ENCODE results near the gene EML1. TPM values are rescaled to one million over a fixed set of nuclear protein-coding genes. Genes with fewer than 3 reads are reported as not detected.

Gene EML1
- total and polyA plus RNA-seq, 2 experiments from 2014 or later: 22.9 to 31.9 TPM

DNA sequence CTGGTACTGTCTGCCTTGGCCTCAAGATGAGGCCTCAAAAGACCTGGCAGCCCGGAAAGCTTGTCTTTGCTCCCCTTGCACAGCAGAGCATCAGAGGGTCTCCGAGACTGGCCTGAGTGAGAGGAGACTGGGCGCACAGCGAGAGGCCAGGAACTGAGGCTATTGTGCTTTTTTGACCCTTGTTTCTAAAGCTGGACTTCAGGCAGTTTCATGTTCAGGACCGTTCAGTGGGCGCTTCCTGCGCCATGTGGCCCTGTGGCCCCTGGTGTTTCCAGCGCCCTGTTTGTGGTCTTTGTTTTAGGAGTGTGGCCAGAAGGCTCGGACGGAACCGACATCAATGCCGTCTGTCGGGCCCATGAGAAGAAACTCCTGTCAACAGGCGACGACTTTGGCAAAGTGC is 145.7 kb downstream of the EML1 start:
- TF ChIP-seq EZH2phosphoT487 (IDR thresholded peaks at IDR 0.05; ENCODE audit: low read depth, severe bottlenecking, unreplicated experiment): no peak
- TF ChIP-seq EZH2 (IDR thresholded peaks at IDR 0.05; ENCODE audit: borderline replicate concordance): no peak
- TF ChIP-seq, protein P1, sequence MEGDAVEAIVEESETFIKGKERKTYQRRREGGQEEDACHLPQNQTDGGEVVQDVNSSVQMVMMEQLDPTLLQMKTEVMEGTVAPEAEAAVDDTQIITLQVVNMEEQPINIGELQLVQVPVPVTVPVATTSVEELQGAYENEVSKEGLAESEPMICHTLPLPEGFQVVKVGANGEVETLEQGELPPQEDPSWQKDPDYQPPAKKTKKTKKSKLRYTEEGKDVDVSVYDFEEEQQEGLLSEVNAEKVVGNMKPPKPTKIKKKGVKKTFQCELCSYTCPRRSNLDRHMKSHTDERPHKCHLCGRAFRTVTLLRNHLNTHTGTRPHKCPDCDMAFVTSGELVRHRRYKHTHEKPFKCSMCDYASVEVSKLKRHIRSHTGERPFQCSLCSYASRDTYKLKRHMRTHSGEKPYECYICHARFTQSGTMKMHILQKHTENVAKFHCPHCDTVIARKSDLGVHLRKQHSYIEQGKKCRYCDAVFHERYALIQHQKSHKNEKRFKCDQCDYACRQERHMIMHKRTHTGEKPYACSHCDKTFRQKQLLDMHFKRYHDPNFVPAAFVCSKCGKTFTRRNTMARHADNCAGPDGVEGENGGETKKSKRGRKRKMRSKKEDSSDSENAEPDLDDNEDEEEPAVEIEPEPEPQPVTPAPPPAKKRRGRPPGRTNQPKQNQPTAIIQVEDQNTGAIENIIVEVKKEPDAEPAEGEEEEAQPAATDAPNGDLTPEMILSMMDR (IDR thresholded peaks at IDR 0.05; ENCODE audit: poor library complexity): no peak

DNA sequence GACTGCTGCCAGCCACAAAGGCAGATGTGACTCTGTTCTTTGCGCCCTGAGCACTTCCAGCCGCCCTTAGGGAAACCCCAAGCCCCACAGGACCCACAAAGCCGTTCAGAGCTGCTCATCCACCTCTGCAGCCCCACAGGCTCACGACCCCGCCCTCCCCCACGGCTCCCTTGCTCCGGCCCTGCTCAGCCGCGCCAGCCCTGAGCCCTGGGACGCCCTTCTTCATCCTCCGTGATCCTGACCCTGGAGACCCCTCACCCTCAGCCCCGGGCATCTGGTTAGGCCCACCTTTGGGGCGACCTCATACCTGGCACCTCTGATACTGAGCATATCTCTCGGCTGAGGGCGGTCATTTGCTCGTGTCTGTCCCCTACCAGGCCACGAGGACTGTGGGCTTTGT is 146.2 kb downstream of the EML1 start:
- TF ChIP-seq EZH2phosphoT487 (IDR thresholded peaks at IDR 0.05; ENCODE audit: low read depth, severe bottlenecking, unreplicated experiment) (no peak), EZH2 (IDR thresholded peaks at IDR 0.05; ENCODE audit: borderline replicate concordance) (no peak)
- TF ChIP-seq, protein P1 (IDR thresholded peaks at IDR 0.05; ENCODE audit: poor library complexity): no peak
- no peaks in the 10 kb centered on the region for H3K4me1 ChIP-seq (ENCODE audit: insufficient read depth)
- no peaks in the 10 kb centered on the region for H3K9me3 ChIP-seq (ENCODE audit: low read depth)
- no peak for DNase-seq (ENCODE audit: low spot score)
- H3K79me2 ChIP-seq: no peaks in the 10 kb centered on the region
- H3K27ac ChIP-seq: no peak overlapping the region
- no peaks in the 10 kb centered on the region for H3K36me3 ChIP-seq (replicated peaks; ENCODE audit: insufficient read depth, low read depth)
- H3K4me3 ChIP-seq: no peak overlapping the region
- H3K4me2 ChIP-seq: no peak overlapping the region
- H2AFZ ChIP-seq: no peak overlapping the region
- no peaks in the 10 kb centered on the region for H3K27me3 ChIP-seq
- WGBS (ENCODE audit: low lambda C conversion rate, missing lambda C conversion rate): 96% methylated on average over 10 of the region's 17 CpGs
- no peaks in the 10 kb centered on the region for H3K9me2 ChIP-seq (replicated peaks; ENCODE audit: insufficient read depth)
- no peaks in the 10 kb centered on the region for H4K20me1 ChIP-seq (ENCODE audit: insufficient read depth, poor library complexity, severe bottlenecking)

More for the DNA sequence above, 145.7 kb downstream of the EML1 start:
- no peak overlapping the region for H3K27ac ChIP-seq
- no peaks in the 10 kb centered on the region for H3K9me2 ChIP-seq (replicated peaks; ENCODE audit: insufficient read depth)
- no peak for DNase-seq (ENCODE audit: low spot score)
- H3K4me2 ChIP-seq: no peak overlapping the region
- no peaks in the 10 kb centered on the region for H3K36me3 ChIP-seq (replicated peaks; ENCODE audit: insufficient read depth, low read depth)
- no peaks in the 10 kb centered on the region for H3K27me3 ChIP-seq
- H4K20me1 ChIP-seq (ENCODE audit: insufficient read depth, poor library complexity, severe bottlenecking): no peaks in the 10 kb centered on the region
- no peaks in the 10 kb centered on the region for H3K79me2 ChIP-seq
- H3K4me3 ChIP-seq: no peak overlapping the region
- 95% methylated on average over 15 of the region's 15 CpGs for WGBS (ENCODE audit: low lambda C conversion rate, missing lambda C conversion rate)
- no peaks in the 10 kb centered on the region for H3K4me1 ChIP-seq (ENCODE audit: insufficient read depth)
- H2AFZ ChIP-seq: no peak overlapping the region
- no peaks in the 10 kb centered on the region for H3K9me3 ChIP-seq (ENCODE audit: low read depth)

DNA sequence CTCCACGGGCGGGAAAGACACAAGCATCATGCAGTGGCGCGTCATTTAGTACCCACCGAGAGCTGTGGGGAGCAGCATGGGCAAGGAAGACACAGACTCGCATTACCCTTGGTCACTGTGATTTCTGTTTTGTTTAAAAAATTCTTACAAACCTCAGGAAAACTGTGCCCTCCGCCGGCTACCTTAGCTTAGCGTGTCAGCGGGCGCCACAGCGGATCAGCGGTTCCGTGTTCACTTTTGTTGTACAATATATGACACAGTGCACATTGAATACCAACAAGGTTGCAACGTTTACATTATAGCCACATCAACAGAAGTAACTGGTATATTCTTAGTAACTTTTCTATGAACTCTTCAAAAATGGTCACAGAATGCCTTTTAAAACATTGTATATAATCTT is 146.9 kb downstream of the EML1 start:
- Histone ChIP-seq H2AFZ (no peak overlapping the region), H3K4me2 (no peak overlapping the region), H4K20me1 (ENCODE audit: insufficient read depth, poor library complexity, severe bottlenecking) (no peaks in the 10 kb centered on the region), H3K9me3 (ENCODE audit: low read depth) (no peaks in the 10 kb centered on the region), H3K9me2 (replicated peaks; ENCODE audit: insufficient read depth) (no peaks in the 10 kb centered on the region), H3K4me1 (ENCODE audit: insufficient read depth) (no peaks in the 10 kb centered on the region), H3K79me2 (no peaks in the 10 kb centered on the region), H3K27me3 (no peaks in the 10 kb centered on the region), H3K4me3 (no peak overlapping the region), H3K36me3 (replicated peaks; ENCODE audit: insufficient read depth, low read depth) (no peaks in the 10 kb centered on the region), H3K27ac (no peak overlapping the region)
- 95% methylated on average over 15 of the region's 15 CpGs for WGBS (ENCODE audit: low lambda C conversion rate, missing lambda C conversion rate)
- DNase-seq (ENCODE audit: low spot score): no peak
- no peak for TF ChIP-seq EZH2phosphoT487 (IDR thresholded peaks at IDR 0.05; ENCODE audit: low read depth, severe bottlenecking, unreplicated experiment)
- no peak for TF ChIP-seq EZH2 (IDR thresholded peaks at IDR 0.05; ENCODE audit: borderline replicate concordance)
- TF ChIP-seq, protein P1 (IDR thresholded peaks at IDR 0.05; ENCODE audit: poor library complexity): no peak

DNA sequence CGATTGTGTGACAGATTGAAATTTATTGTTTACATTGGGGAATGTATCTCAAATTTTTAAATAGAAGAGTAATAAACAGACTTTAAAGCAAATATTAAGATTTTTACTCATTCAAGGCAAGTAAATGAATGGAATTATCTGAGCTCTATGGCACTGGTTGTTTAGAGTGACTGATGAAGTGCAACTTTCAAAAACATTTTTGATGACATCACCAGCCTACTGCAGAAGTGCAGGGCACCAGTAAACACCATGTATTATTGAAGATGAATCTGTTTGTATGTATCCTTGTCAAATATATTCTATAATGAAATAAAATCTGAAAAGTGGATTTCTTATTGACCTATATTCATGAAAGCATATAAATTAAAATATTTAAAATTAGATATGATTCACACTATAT is 148.0 kb downstream of the EML1 start:
- DNase-seq (ENCODE audit: low spot score): no peak
- WGBS (ENCODE audit: low lambda C conversion rate, missing lambda C conversion rate): 93% methylated on average over 1 of the region's 1 CpG
- no peak overlapping the region for H3K4me3 ChIP-seq

More for the DNA sequence above, 148.0 kb downstream of the EML1 start:
- no peaks in the 10 kb centered on the region for H3K27me3 ChIP-seq
- H3K27ac ChIP-seq: no peak overlapping the region
- H3K79me2 ChIP-seq: no peaks in the 10 kb centered on the region
- no peak overlapping the region for H2AFZ ChIP-seq
- TF ChIP-seq, protein P1 (IDR thresholded peaks at IDR 0.05; ENCODE audit: poor library complexity): no peak
- no peak for TF ChIP-seq EZH2 (IDR thresholded peaks at IDR 0.05; ENCODE audit: borderline replicate concordance)
- no peak for TF ChIP-seq EZH2phosphoT487 (IDR thresholded peaks at IDR 0.05; ENCODE audit: low read depth, severe bottlenecking, unreplicated experiment)
- H4K20me1 ChIP-seq (ENCODE audit: insufficient read depth, poor library complexity, severe bottlenecking): no peaks in the 10 kb centered on the region
- no peaks in the 10 kb centered on the region for H3K36me3 ChIP-seq (replicated peaks; ENCODE audit: insufficient read depth, low read depth)
- no peaks in the 10 kb centered on the region for H3K4me1 ChIP-seq (ENCODE audit: insufficient read depth)
- H3K9me3 ChIP-seq (ENCODE audit: low read depth): no peaks in the 10 kb centered on the region
- H3K4me2 ChIP-seq: no peak overlapping the region
- no peaks in the 10 kb centered on the region for H3K9me2 ChIP-seq (replicated peaks; ENCODE audit: insufficient read depth)

Measured in hepatocyte (in vitro differentiated cells).